Keratinocyte (primary cell): ENCODE data around the gene ATF7IP. TPM values are rescaled to one million over a fixed set of nuclear protein-coding genes. Genes with fewer than 3 reads are reported as not detected.

ENCODE experiments used
- DNase-seq: peaks from one replicate; pipeline ENCODE4 v3.0.0-alpha.2; 2011; ENCODE audit warnings: low read depth, missing footprints, low spot score
- FAIRE-seq: peaks from 2 replicates; lab custom pipeline; 2011; peaks lifted over from hg19 to GRCh38; lab: Jason Lieb, UNC
- H2AFZ ChIP-seq: 2 replicates; pipeline ENCODE4 v1.6.0; 2012; ENCODE audit warnings: low read length, control low read depth, inconsistent platforms; ENCODE audit not compliant: control insufficient read depth
- H3K27ac ChIP-seq: 2 replicates; pipeline ENCODE4 v1.5.1; 2011; ENCODE audit warnings: low read length; ENCODE audit not compliant: control insufficient read depth, insufficient read depth
- H3K27me3 ChIP-seq: 3 replicates; pipeline ENCODE4 v1.6.0; 2011; ENCODE audit warnings: low read length; ENCODE audit not compliant: control insufficient read depth, insufficient read depth; ENCODE audit errors: extremely low read depth
- H3K36me3 ChIP-seq, 2 experiments: 2 replicates in 1 of 2; 3 replicates in 1 of 2; pipeline ENCODE4 v1.5.1; 2011; ENCODE audit warnings: low read length in 2 of 2, mild to moderate bottlenecking in 1 of 2; ENCODE audit not compliant: control insufficient read depth in 2 of 2, insufficient read depth in 2 of 2; ENCODE audit errors: extremely low read depth in 1 of 2
- H3K4me1 ChIP-seq: 3 replicates; pipeline ENCODE4 v1.5.1; 2011; ENCODE audit warnings: low read length; ENCODE audit not compliant: control insufficient read depth, insufficient read depth; ENCODE audit errors: extremely low read depth
- H3K4me2 ChIP-seq: 3 replicates; pipeline ENCODE4 v1.6.0; 2011; ENCODE audit warnings: low read depth, low read length; ENCODE audit not compliant: control insufficient read depth, insufficient read depth; ENCODE audit errors: extremely low read depth
- H3K4me3 ChIP-seq, 3 experiments: fragments of 200-600 bp in 1 of 3; sonication (generic) in 1 of 3; 2 replicates in 2 of 3; 3 replicates in 1 of 3; pipeline ENCODE4 v1.5.1; 2011 to 2016; ENCODE audit warnings: low read length in 3 of 3, mild to moderate bottlenecking in 3 of 3, control low read depth in 2 of 3, inconsistent platforms in 1 of 3, low read depth in 1 of 3, mixed read lengths in 1 of 3, mixed run types in 1 of 3, moderate library complexity in 1 of 3; ENCODE audit not compliant: control insufficient read depth in 2 of 3, insufficient read depth in 2 of 3; ENCODE audit errors: extremely low read depth in 1 of 3
- H3K79me2 ChIP-seq: 2 replicates; pipeline ENCODE4 v1.6.0; 2012; ENCODE audit warnings: low read length; ENCODE audit not compliant: control insufficient read depth, insufficient read depth
- H3K9ac ChIP-seq: 3 replicates; pipeline ENCODE4 v1.6.0; 2011; ENCODE audit warnings: low read length; ENCODE audit not compliant: control insufficient read depth, insufficient read depth; ENCODE audit errors: extremely low read depth
- H3K9me1 ChIP-seq: 3 replicates; pipeline ENCODE4 v1.6.0; 2011; ENCODE audit warnings: low read length; ENCODE audit not compliant: control insufficient read depth, insufficient read depth; ENCODE audit errors: extremely low read depth
- H3K9me3 ChIP-seq: 2 replicates; pipeline ENCODE4 v1.5.1; 2012; ENCODE audit warnings: low read depth, low read length; ENCODE audit not compliant: control insufficient read depth
- H4K20me1 ChIP-seq: 3 replicates; pipeline ENCODE4 v1.6.0; 2011; ENCODE audit warnings: low read length; ENCODE audit not compliant: control insufficient read depth, insufficient read depth; ENCODE audit errors: extremely low read depth
- EZH2 ChIP-seq: IDR thresholded peaks from one replicate; pipeline ENCODE4 v1.6.1; 2012; ENCODE audit warnings: inconsistent platforms, mild to moderate bottlenecking, low read length, moderate library complexity
- dilution Hi-C: fragments of 300-500 bp; cut with MboI; formaldehyde crosslinking; loops from one replicate; pipeline ENCODE4 v1.7.0; 2020; ENCODE audit warnings: low sequenced_read_pairs; ENCODE audit not compliant: extremely low pct_ligation_motif_present
- polyA plus RNA-seq, 5 experiments: library from polyadenylated mRNA; depleted of rRNA in 3 of 5; stranded (reverse) in 3 of 5; stranded (forward) in 1 of 5; unstranded in 1 of 5; fragments of >200 nt; gene quantifications; 1 replicate in 1 of 5; 2 replicates in 3 of 5; 3 replicates in 1 of 5; pipeline versions ENCODE4 v1.2.1 to v1.2.3, GENCODE V29; 2011 to 2012; ENCODE audit warnings: missing spikeins in 2 of 5, low read depth in 1 of 5, low replicate concordance in 1 of 5
- TF ChIP-seq, protein P1 (sequence below), 3 experiments: IDR thresholded peaks in 1 of 3; conservative IDR thresholded peaks in 1 of 3; optimal IDR thresholded peaks in 1 of 3; 2 replicates in 2 of 3; 3 replicates in 1 of 3; pipeline versions ENCODE3 to v1.5.1; 2011; ENCODE audit warnings: low read length in 3 of 3, mild to moderate bottlenecking in 3 of 3, moderate library complexity in 2 of 3, control low read depth in 1 of 3, inconsistent platforms in 1 of 3; ENCODE audit not compliant: insufficient read depth in 2 of 3; ENCODE audit errors: extremely low read depth in 1 of 3

The ATF7IP gene
- polyA plus RNA-seq, 1 donor (not counting 4 experiments of a cell fraction or from before 2014, with no cell fraction given) = 16.3 TPM

DNA sequence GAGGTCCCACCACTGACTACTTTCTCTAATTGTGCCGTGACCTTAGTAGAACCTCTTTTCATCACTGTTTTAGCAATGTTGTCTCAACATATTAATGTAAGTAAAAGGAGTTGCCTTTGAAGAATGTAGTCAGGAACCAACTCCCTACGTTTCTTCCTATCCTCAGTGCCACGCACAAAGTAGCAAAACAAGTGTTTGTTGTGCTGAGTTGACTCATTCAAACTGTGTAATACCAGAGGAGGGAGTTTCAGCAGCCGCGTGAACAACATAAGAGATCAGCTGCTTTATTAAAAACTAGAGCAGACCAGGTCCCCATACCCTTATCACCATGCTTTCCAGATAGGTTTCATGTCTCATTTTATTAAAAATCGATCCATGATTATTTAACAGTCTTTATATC is 183.1 kb downstream of the ATF7IP start:
- H3K9ac ChIP-seq = no peak overlapping the region
- H3K9me1 ChIP-seq = no peaks in the 10 kb centered on the region
- FAIRE-seq = no peak
- DNase-seq = no peak
- H4K20me1 ChIP-seq = no peaks in the 10 kb centered on the region
- H3K9me3 ChIP-seq = no peaks in the 10 kb centered on the region
- no peaks in the 10 kb centered on the region for H3K79me2 ChIP-seq
- no peak overlapping the region for H3K4me2 ChIP-seq
- no peaks in the 10 kb centered on the region for H3K27me3 ChIP-seq
- dilution Hi-C loops = no loop called here
- H3K36me3 ChIP-seq = no peaks in the 10 kb centered on the region
- H3K4me1 ChIP-seq = no peaks in the 10 kb centered on the region
- TF ChIP-seq EZH2 = no peak
- TF ChIP-seq, protein P1, sequence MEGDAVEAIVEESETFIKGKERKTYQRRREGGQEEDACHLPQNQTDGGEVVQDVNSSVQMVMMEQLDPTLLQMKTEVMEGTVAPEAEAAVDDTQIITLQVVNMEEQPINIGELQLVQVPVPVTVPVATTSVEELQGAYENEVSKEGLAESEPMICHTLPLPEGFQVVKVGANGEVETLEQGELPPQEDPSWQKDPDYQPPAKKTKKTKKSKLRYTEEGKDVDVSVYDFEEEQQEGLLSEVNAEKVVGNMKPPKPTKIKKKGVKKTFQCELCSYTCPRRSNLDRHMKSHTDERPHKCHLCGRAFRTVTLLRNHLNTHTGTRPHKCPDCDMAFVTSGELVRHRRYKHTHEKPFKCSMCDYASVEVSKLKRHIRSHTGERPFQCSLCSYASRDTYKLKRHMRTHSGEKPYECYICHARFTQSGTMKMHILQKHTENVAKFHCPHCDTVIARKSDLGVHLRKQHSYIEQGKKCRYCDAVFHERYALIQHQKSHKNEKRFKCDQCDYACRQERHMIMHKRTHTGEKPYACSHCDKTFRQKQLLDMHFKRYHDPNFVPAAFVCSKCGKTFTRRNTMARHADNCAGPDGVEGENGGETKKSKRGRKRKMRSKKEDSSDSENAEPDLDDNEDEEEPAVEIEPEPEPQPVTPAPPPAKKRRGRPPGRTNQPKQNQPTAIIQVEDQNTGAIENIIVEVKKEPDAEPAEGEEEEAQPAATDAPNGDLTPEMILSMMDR (optimal IDR thresholded peaks at IDR 0.05 in 1 of 3, IDR thresholded peaks at IDR 0.05 in 1 of 3, conservative IDR thresholded peaks at IDR 0.05 in 1 of 3; ENCODE audit: extremely low read depth in 1 of 3, insufficient read depth in 2 of 3, low read length in 3 of 3) = no peak
- no peak overlapping the region for H3K4me3 ChIP-seq
- H2AFZ ChIP-seq = no peak overlapping the region
- H3K27ac ChIP-seq = no peak overlapping the region

Other genes starting within 250 kb of the ATF7IP start
- 3.6 to 13.4 TPM (median 7.2 TPM) in 3 replicates for gene PLBD1, start 202.2 kb downstream of the ATF7IP start, polyA plus RNA-seq